Measurements from ENCODE around the gene MED22.
A peak's percentile ranks its signal among the peaks of the same experiment; 100 is the strongest.

The MED22 gene

DNA sequence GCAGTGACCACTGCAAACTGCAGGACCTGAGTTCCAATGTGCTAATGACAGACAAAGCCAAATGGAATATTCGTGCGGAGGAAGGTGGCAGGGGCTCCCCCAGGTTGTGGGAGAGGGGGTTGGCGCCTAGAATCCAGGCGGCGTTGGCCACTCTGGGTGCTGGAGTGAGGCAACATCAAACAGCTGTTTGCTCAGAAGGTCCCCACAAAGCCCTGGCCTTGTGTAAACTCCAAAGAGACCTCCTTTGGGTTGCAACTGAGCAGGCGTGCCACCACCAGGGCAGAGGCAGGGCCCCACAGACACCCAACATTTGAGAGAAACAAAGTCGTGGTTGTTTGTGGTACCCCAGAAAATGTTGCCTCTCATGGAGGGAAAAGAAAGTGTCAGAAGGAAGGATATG lies 42.8 kb upstream of the MED22 start:
- Mint-ChIP-seq H3K4me1 (no peaks in the 10 kb centered on the region), H3K36me3 (ENCODE audit: low read depth) (no peaks in the 10 kb centered on the region), H3K27ac (no peak overlapping the region), H3K4me3 (no peak overlapping the region), H3K27me3 (ENCODE audit: low read depth) (no peaks in the 10 kb centered on the region), H3K9me3 (no peaks in the 10 kb centered on the region)
- TF ChIP-seq, protein P1, sequence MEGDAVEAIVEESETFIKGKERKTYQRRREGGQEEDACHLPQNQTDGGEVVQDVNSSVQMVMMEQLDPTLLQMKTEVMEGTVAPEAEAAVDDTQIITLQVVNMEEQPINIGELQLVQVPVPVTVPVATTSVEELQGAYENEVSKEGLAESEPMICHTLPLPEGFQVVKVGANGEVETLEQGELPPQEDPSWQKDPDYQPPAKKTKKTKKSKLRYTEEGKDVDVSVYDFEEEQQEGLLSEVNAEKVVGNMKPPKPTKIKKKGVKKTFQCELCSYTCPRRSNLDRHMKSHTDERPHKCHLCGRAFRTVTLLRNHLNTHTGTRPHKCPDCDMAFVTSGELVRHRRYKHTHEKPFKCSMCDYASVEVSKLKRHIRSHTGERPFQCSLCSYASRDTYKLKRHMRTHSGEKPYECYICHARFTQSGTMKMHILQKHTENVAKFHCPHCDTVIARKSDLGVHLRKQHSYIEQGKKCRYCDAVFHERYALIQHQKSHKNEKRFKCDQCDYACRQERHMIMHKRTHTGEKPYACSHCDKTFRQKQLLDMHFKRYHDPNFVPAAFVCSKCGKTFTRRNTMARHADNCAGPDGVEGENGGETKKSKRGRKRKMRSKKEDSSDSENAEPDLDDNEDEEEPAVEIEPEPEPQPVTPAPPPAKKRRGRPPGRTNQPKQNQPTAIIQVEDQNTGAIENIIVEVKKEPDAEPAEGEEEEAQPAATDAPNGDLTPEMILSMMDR (IDR thresholded peaks at IDR 0.05; ENCODE audit: unreplicated experiment in 3 of 3), result no peak

DNA sequence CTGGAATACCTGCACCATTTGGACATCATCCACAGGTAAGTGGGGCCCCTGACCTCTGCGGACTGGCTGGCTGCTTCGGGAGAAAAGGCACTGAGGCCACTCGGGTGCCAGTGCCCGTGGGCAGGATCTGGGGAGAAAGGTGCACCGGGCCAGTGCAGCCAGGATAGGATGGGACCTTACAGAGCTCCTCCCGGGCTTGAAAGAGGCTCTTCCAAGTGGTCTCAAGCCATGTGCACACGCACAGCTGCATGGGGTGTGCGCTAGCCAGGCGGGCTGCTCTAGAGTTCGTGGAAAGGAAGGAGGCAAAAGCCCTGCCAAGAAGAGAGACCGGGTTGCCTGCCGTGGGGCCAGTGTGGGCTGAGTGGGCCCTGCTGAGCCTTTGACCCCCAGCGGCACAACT lies 41.6 kb upstream of the MED22 start:
- no peaks in the 10 kb centered on the region for H3K36me3 Mint-ChIP-seq (ENCODE audit: low read depth)
- no peaks in the 10 kb centered on the region for H3K9me3 Mint-ChIP-seq
- no peak overlapping the region for H3K4me3 Mint-ChIP-seq
- H3K27ac Mint-ChIP-seq, result no peak overlapping the region
- no peaks in the 10 kb centered on the region for H3K27me3 Mint-ChIP-seq (ENCODE audit: low read depth)
- no peaks in the 10 kb centered on the region for H3K4me1 Mint-ChIP-seq
- TF ChIP-seq, protein P1 (IDR thresholded peaks at IDR 0.05; ENCODE audit: unreplicated experiment in 3 of 3), result no peak

DNA sequence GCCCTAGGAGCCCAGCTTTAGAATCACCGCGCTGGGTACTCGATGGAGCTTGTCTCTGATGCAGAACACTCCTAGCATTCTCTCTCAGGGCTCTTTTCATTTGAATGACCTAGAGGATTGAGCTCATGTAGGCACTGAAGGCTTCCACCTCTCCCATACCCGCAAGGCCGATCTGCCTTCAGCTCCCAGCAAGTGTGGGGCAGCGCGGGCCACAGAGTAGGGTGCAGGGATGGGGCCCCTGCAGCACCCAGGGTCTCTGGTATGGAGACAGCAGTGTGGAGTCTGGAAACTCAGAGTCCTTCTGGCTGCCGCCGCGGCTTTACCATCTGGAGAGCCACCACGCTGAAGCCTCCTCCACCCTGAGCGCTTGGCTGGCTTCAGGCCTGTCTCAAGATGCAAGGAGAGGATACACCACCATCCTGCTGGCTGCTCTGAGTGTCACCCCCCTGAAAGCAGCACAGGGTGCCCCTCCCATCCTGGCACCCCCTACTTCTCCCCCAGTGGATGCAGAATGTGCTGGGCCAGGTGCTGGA lies 41.2 kb upstream of the MED22 start:
- Mint-ChIP-seq H3K9me3 (no peaks in the 10 kb centered on the region), H3K4me1 (no peaks in the 10 kb centered on the region), H3K4me3 (no peak overlapping the region), H3K27me3 (ENCODE audit: low read depth) (no peaks in the 10 kb centered on the region), H3K36me3 (ENCODE audit: low read depth) (no peaks in the 10 kb centered on the region), H3K27ac (no peak overlapping the region)
- TF ChIP-seq, protein P1 (IDR thresholded peaks at IDR 0.05; ENCODE audit: unreplicated experiment in 3 of 3), result no peak

DNA sequence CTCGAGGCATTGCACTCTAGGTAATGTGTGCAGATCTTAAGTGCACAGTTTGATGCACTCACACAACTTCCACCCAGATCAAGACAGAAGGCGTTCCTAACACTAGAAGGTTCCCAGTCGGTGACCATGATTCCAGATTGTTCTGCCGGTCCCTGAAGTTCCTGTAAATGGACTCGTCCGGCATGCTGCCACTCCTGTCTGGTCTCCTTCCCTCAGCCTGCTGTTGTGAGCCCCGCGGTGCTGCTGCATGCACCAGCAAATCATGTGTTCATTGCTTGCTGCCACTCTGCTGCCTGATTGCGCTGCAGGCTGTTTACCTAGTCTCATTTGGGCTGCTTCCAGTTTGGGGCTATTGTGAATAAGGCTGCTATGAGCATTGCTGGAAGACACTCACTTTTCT lies 39.7 kb upstream of the MED22 start:
- H3K27ac Mint-ChIP-seq, result peak overlapping the region in 1 of 3 experiments; percentile 48
- H3K9me3 Mint-ChIP-seq, result no peaks in the 10 kb centered on the region

DNA sequence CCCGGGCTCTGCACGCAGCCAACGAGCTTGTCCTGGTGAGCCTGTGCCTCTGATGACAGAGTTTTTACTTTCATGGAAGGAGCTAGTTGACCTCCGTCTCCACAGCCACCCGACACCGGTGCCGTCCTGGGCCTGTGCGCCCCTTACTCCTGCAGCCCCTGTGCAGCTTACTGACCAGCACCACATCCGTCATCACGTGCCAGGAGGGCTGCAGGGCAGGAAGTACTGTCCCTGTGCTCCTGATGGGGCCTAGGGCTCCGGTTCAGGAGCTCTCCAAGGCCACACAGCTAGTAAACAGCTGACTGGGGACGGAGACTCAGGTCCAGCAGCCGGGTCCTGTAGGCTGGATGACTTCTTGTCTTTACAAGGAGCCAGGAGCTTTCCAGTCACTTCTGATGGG lies 38.4 kb upstream of the MED22 start:
- no peaks in the 10 kb centered on the region for H3K27me3 Mint-ChIP-seq (ENCODE audit: low read depth)
- no peaks in the 10 kb centered on the region for H3K9me3 Mint-ChIP-seq
- no peak overlapping the region for H3K4me3 Mint-ChIP-seq
- TF ChIP-seq, protein P1 (IDR thresholded peaks at IDR 0.05; ENCODE audit: unreplicated experiment in 3 of 3), result no peak
- H3K36me3 Mint-ChIP-seq (ENCODE audit: low read depth), result no peaks in the 10 kb centered on the region
- H3K4me1 Mint-ChIP-seq, result no peaks in the 10 kb centered on the region
- no peak overlapping the region for H3K27ac Mint-ChIP-seq

More for the DNA sequence above, 39.7 kb upstream of the MED22 start:
- H3K4me3 Mint-ChIP-seq, result no peak overlapping the region
- TF ChIP-seq, protein P1 (IDR thresholded peaks at IDR 0.05; ENCODE audit: unreplicated experiment in 3 of 3), result no peak
- H3K4me1 Mint-ChIP-seq, result no peaks in the 10 kb centered on the region
- no peaks in the 10 kb centered on the region for H3K36me3 Mint-ChIP-seq (ENCODE audit: low read depth)
- H3K27me3 Mint-ChIP-seq (ENCODE audit: low read depth), result no peaks in the 10 kb centered on the region

DNA sequence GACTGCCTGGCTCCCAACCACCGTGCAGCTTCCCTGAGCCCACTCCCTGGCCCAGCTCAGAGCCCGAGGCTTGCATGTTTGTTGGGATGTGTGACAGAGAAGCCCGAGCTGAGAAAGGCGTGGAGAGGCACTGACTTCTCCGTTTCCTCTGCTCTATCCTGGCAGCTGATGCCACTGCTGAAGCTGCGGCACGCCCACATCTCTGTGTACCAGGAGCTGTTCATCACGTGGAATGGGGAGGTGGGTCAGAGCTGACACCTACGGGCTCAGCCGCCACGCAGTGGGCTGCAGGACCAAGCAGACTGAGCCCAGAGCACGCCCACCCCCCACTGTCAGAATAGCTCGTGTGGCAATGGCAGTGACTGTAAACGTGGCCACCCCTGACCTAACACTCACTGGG lies 37.5 kb upstream of the MED22 start:
- Mint-ChIP-seq H3K9me3 (no peaks in the 10 kb centered on the region), H3K27me3 (ENCODE audit: low read depth) (no peaks in the 10 kb centered on the region), H3K27ac (no peak overlapping the region), H3K4me3 (no peak overlapping the region), H3K36me3 (ENCODE audit: low read depth) (no peaks in the 10 kb centered on the region), H3K4me1 (no peaks in the 10 kb centered on the region)
- TF ChIP-seq, protein P1 (IDR thresholded peaks at IDR 0.05; ENCODE audit: unreplicated experiment in 3 of 3), result no peak

All from nephron (organoid).